BJ (cell line): ENCODE results near the gene LHX3. TPM values are rescaled to one million over a fixed set of nuclear protein-coding genes. Genes with fewer than 3 reads are reported as not detected.

Experiments used
- CTCF ChIA-PET: fragments of 350-600 bp; formaldehyde crosslinking; extraction: SDS; loops from one replicate; lab custom pipeline; 2021; ENCODE audit warnings: antibody characterized with exemption, inconsistent platforms; lab: Yijun Ruan, JAX
- POLR2A ChIA-PET: fragments of 300-600 bp; sonication (Branson Sonifier 250); formaldehyde crosslinking; extraction: SDS; loops from one replicate; lab custom pipeline; 2021; ENCODE audit warnings: antibody characterized with exemption; lab: Charles Lee
- DNase-seq: peaks from one replicate; pipeline ENCODE4 v3.0.0-alpha.2; 2011; ENCODE audit warnings: low read depth
- H3K27me3 ChIP-seq: 2 replicates; pipeline ENCODE4 v1.6.0; 2011; ENCODE audit warnings: low read length; ENCODE audit not compliant: control insufficient read depth, insufficient read depth
- H3K36me3 ChIP-seq: 2 replicates; pipeline ENCODE4 v1.5.1; 2011; ENCODE audit warnings: low read length; ENCODE audit not compliant: control insufficient read depth, insufficient read depth
- H3K4me3 ChIP-seq: 2 replicates; pipeline ENCODE4 v1.5.1; 2011; ENCODE audit warnings: low read depth, mild to moderate bottlenecking, control low read depth, low read length
- CTCF ChIP-seq: IDR thresholded peaks from 2 replicates; pipeline ENCODE4 v1.5.1; 2011; ENCODE audit warnings: low read depth, mild to moderate bottlenecking, control low read depth, inconsistent platforms, low read length, moderate library complexity; ENCODE audit not compliant: insufficient read depth
- polyA plus RNA-seq: library from polyadenylated mRNA; depleted of rRNA; stranded (reverse); fragments of >200 nt; gene quantifications from 2 replicates; pipeline ENCODE4 v1.2.3, GENCODE V29; 2011

The LHX3 gene
- polyA plus RNA-seq, 1 experiment: not detected

GRCh38 chr9:136169495-136169894, 35.4 kb downstream of the LHX3 start:
- H3K27me3 ChIP-seq: peaks cover 19% of the 10 kb centered on the region
- ChIA-PET POLR2A (no interaction called here), CTCF (interaction anchor here (3.7 kb wide), 1 partner anchor 114 kb away, joined by 20 read pairs; no protein-coding TSS in a partner anchor)
- no peaks in the 10 kb centered on the region for H3K36me3 ChIP-seq
- DNase-seq: no peak
- TF ChIP-seq CTCF: no peak
- H3K4me3 ChIP-seq: no peak overlapping the region

GRCh38 chr9:136163248-136163850, 41.6 kb downstream of the LHX3 start:
- Histone ChIP-seq H3K4me3 (no peak overlapping the region), H3K27me3 (peaks cover 4% of the 10 kb centered on the region), H3K36me3 (no peaks in the 10 kb centered on the region)
- TF ChIP-seq CTCF: no peak
- no peak for DNase-seq
- POLR2A ChIA-PET: no interaction called here
- CTCF ChIA-PET: no interaction called here

- Histone ChIP-seq H3K27me3 (peaks cover 14% of the 10 kb centered on the region), H3K4me3 (no peak overlapping the region), H3K36me3 (no peaks in the 10 kb centered on the region)
- POLR2A ChIA-PET: no interaction called here
- DNase-seq: no peak
- no peak for TF ChIP-seq CTCF
- CTCF ChIA-PET: no interaction called here
Observed at GRCh38 chr9:136160995-136161610, 43.8 kb downstream of the LHX3 start.

GRCh38 chr9:136160381-136160841, 44.5 kb downstream of the LHX3 start:
- POLR2A ChIA-PET: no interaction called here

More at GRCh38 chr9:136160381-136160841, 44.5 kb downstream of the LHX3 start:
- no peak for TF ChIP-seq CTCF
- Histone ChIP-seq H3K27me3 (peaks cover 18% of the 10 kb centered on the region), H3K4me3 (no peak overlapping the region), H3K36me3 (no peaks in the 10 kb centered on the region)
- DNase-seq: no peak
- CTCF ChIA-PET: no interaction called here
